ENCODE measurements around the gene ARHGAP21.

Gene ARHGAP21

GRCh38 chr10:24706479-24707118 is 17.1 kb downstream of the ARHGAP21 start:
- Histone ChIP-seq H4K20me1 (ENCODE audit: control insufficient read depth, insufficient read depth, low read depth, low read length) (no peaks in the 10 kb centered on the region), H3K9me2 (replicated peaks; ENCODE audit: control insufficient read depth, low read length) (no peaks in the 10 kb centered on the region), H3K9me3 (ENCODE audit: control insufficient read depth, insufficient read depth, low read length) (no peaks in the 10 kb centered on the region), H3K4me3 (ENCODE audit: low read length) (no peak overlapping the region), H3K27me3 (ENCODE audit: control insufficient read depth, low read length) (no peaks in the 10 kb centered on the region), H3K79me2 (ENCODE audit: control insufficient read depth, low read length) (peaks cover 85% of the 10 kb centered on the region), H3K4me2 (ENCODE audit: low read length) (no peak overlapping the region), H3F3A (ENCODE audit: control insufficient read depth, insufficient read depth) (no peaks in the 10 kb centered on the region), H3K36me3 (ENCODE audit: control insufficient read depth, low read length) (no peaks in the 10 kb centered on the region), H3K27ac (ENCODE audit: low read depth, low read length) (no peak overlapping the region), H3K4me1 (ENCODE audit: control insufficient read depth, low read length) (peaks cover 10% of the 10 kb centered on the region)
- TF ChIP-seq EZH2phosphoT487 (IDR thresholded peaks at IDR 0.05; ENCODE audit: borderline replicate concordance, low read length): no peak
- TF ChIP-seq, protein P1, sequence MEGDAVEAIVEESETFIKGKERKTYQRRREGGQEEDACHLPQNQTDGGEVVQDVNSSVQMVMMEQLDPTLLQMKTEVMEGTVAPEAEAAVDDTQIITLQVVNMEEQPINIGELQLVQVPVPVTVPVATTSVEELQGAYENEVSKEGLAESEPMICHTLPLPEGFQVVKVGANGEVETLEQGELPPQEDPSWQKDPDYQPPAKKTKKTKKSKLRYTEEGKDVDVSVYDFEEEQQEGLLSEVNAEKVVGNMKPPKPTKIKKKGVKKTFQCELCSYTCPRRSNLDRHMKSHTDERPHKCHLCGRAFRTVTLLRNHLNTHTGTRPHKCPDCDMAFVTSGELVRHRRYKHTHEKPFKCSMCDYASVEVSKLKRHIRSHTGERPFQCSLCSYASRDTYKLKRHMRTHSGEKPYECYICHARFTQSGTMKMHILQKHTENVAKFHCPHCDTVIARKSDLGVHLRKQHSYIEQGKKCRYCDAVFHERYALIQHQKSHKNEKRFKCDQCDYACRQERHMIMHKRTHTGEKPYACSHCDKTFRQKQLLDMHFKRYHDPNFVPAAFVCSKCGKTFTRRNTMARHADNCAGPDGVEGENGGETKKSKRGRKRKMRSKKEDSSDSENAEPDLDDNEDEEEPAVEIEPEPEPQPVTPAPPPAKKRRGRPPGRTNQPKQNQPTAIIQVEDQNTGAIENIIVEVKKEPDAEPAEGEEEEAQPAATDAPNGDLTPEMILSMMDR (IDR thresholded peaks at IDR 0.05; ENCODE audit: low read depth, low read length, poor library complexity, severe bottlenecking): no peak

DNA sequence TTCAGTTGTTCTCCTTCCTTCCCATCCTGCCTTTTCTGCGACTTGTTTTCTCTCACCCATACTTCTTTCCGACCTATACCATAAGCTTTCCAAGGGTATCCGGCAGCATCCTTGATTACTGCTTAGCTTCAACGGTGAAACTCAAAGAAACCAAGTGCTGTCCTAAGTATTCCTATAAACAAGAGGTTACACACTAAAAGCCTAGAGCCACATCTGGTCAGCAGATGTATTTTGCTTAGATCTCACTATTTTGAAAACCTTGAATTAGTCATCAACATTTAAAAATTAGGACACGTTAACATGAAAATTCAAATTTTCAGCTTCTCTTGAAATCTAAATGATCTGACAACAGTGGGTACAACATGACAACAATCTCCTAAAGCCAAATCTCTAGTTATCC is 20.0 kb downstream of the ARHGAP21 start:
- Histone ChIP-seq H3K9me2 (replicated peaks; ENCODE audit: control insufficient read depth, low read length) (no peaks in the 10 kb centered on the region), H3K4me3 (ENCODE audit: low read length) (no peak overlapping the region), H3K36me3 (ENCODE audit: control insufficient read depth, low read length) (no peaks in the 10 kb centered on the region), H3K4me2 (ENCODE audit: low read length) (no peak overlapping the region), H3K27me3 (ENCODE audit: control insufficient read depth, low read length) (no peaks in the 10 kb centered on the region), H4K20me1 (ENCODE audit: control insufficient read depth, insufficient read depth, low read depth, low read length) (no peaks in the 10 kb centered on the region), H3K4me1 (ENCODE audit: control insufficient read depth, low read length) (peaks cover 10% of the 10 kb centered on the region), H3F3A (ENCODE audit: control insufficient read depth, insufficient read depth) (no peaks in the 10 kb centered on the region), H3K79me2 (ENCODE audit: control insufficient read depth, low read length) (peaks cover 67% of the 10 kb centered on the region), H3K9me3 (ENCODE audit: control insufficient read depth, insufficient read depth, low read length) (no peaks in the 10 kb centered on the region), H3K27ac (ENCODE audit: low read depth, low read length) (no peak overlapping the region)
- TF ChIP-seq EZH2phosphoT487 (IDR thresholded peaks at IDR 0.05; ENCODE audit: borderline replicate concordance, low read length): no peak
- TF ChIP-seq, protein P1 (IDR thresholded peaks at IDR 0.05; ENCODE audit: low read depth, low read length, poor library complexity, severe bottlenecking): no peak

- Histone ChIP-seq H3K4me2 (ENCODE audit: low read length) (no peak overlapping the region), H3K79me2 (ENCODE audit: control insufficient read depth, low read length) (peaks cover 59% of the 10 kb centered on the region)
Measured at GRCh38 chr10:24701447-24701846, 22.2 kb downstream of the ARHGAP21 start.

More at GRCh38 chr10:24701447-24701846, 22.2 kb downstream of the ARHGAP21 start:
- Histone ChIP-seq H3K4me3 (ENCODE audit: low read length) (no peak overlapping the region), H3K27me3 (ENCODE audit: control insufficient read depth, low read length) (no peaks in the 10 kb centered on the region), H3K4me1 (ENCODE audit: control insufficient read depth, low read length) (no peaks in the 10 kb centered on the region), H3K9me2 (replicated peaks; ENCODE audit: control insufficient read depth, low read length) (no peaks in the 10 kb centered on the region), H3K27ac (ENCODE audit: low read depth, low read length) (no peak overlapping the region), H3K36me3 (ENCODE audit: control insufficient read depth, low read length) (no peaks in the 10 kb centered on the region), H3F3A (ENCODE audit: control insufficient read depth, insufficient read depth) (no peaks in the 10 kb centered on the region), H3K9me3 (ENCODE audit: control insufficient read depth, insufficient read depth, low read length) (no peaks in the 10 kb centered on the region), H4K20me1 (ENCODE audit: control insufficient read depth, insufficient read depth, low read depth, low read length) (no peaks in the 10 kb centered on the region)
- no peak for TF ChIP-seq EZH2phosphoT487 (IDR thresholded peaks at IDR 0.05; ENCODE audit: borderline replicate concordance, low read length)
- TF ChIP-seq, protein P1 (IDR thresholded peaks at IDR 0.05; ENCODE audit: low read depth, low read length, poor library complexity, severe bottlenecking): no peak

All from DOHH2 (cell line).